Parathyroid adenoma (tissue), 2 donors: Measurements from ENCODE around the gene LAIR1.

ENCODE experiments used
- H2AFZ ChIP-seq: fragments of 300-600 bp; sonication (generic); one replicate; pipeline ENCODE4 v1.7.0; 2017; ENCODE audit warnings: antibody characterized with exemption, mild to moderate bottlenecking
- H3K27ac ChIP-seq: fragments of 300-600 bp; sonication (generic); one replicate; pipeline ENCODE4 v1.7.0; 2017
- H3K27me3 ChIP-seq: fragments of 300-600 bp; sonication (generic); one replicate; pipeline ENCODE4 v1.7.0; 2017; ENCODE audit warnings: low read length; ENCODE audit not compliant: control insufficient read depth, insufficient read depth
- H3K36me3 ChIP-seq: fragments of 300-600 bp; sonication (generic); one replicate; pipeline ENCODE4 v1.7.0; 2017; ENCODE audit warnings: low read length; ENCODE audit not compliant: control insufficient read depth, insufficient read depth
- H3K4me1 ChIP-seq: fragments of 300-600 bp; sonication (generic); one replicate; pipeline ENCODE4 v1.7.0; 2017; ENCODE audit warnings: control low read depth
- H3K4me2 ChIP-seq: fragments of 300-600 bp; sonication (generic); one replicate; pipeline ENCODE4 v1.7.0; 2017; ENCODE audit warnings: low read length
- H3K4me3 ChIP-seq: fragments of 300-600 bp; sonication (generic); one replicate; pipeline ENCODE4 v1.7.0; 2017; ENCODE audit warnings: low read depth, low read length
- H3K79me2 ChIP-seq: fragments of 300-600 bp; sonication (generic); one replicate; pipeline ENCODE4 v1.7.0; 2017; ENCODE audit warnings: control low read depth
- H3K9ac ChIP-seq: fragments of 300-600 bp; sonication (generic); one replicate; pipeline ENCODE4 v1.7.0; 2017; ENCODE audit warnings: mild to moderate bottlenecking
- H3K9me3 ChIP-seq: fragments of 300-600 bp; sonication (generic); one replicate; pipeline ENCODE4 v1.7.0; 2017; ENCODE audit warnings: low read length; ENCODE audit not compliant: control insufficient read depth
- CTCF ChIP-seq: fragments of 300-600 bp; sonication (generic); IDR thresholded peaks from one replicate; pipeline ENCODE4 v1.7.0; 2017; ENCODE audit warnings: antibody characterized with exemption, mild to moderate bottlenecking
- donor health status: primary hyperparathyroidism.

Gene LAIR1

DNA sequence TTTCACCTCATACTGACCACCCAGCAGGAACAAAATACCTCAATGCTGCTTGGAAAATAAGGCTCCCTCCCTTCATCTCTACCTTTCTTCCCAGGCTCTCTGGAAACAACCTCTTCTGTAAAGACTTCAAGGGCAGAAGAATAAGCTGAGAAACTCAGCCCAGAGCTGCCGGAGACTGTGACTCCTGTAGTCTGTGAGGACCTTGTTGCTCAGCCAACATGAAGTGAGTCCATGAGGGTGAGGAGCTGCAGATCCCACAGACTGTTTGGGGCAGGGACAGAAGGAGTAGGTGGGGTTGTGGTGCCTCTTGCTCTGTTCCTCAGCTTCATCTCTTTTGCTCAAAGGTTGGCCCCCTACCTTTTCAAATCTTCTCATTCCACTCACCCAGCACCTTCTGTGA, 59.6 kb downstream of the LAIR1 start:
- no peaks in the 10 kb centered on the region for H3K4me1 ChIP-seq
- no peak overlapping the region for H3K27ac ChIP-seq
- no peak overlapping the region for H2AFZ ChIP-seq
- TF ChIP-seq CTCF: no peak
- H3K27me3 ChIP-seq: no peaks in the 10 kb centered on the region
- H3K4me3 ChIP-seq: no peak overlapping the region
- no peaks in the 10 kb centered on the region for H3K9me3 ChIP-seq
- H3K79me2 ChIP-seq: no peaks in the 10 kb centered on the region
- H3K4me2 ChIP-seq: no peak overlapping the region
- no peaks in the 10 kb centered on the region for H3K36me3 ChIP-seq
- H3K9ac ChIP-seq: no peak overlapping the region

GRCh38 chr19:54302257-54302656, 62.5 kb downstream of the LAIR1 start:
- no peak overlapping the region for H3K9ac ChIP-seq
- H3K27ac ChIP-seq: no peak overlapping the region
- H3K27me3 ChIP-seq: no peaks in the 10 kb centered on the region
- H3K9me3 ChIP-seq: no peaks in the 10 kb centered on the region
- H3K4me3 ChIP-seq: no peak overlapping the region
- H3K4me1 ChIP-seq: no peaks in the 10 kb centered on the region
- no peaks in the 10 kb centered on the region for H3K36me3 ChIP-seq
- no peak for TF ChIP-seq CTCF
- H3K79me2 ChIP-seq: no peaks in the 10 kb centered on the region
- H2AFZ ChIP-seq: no peak overlapping the region
- H3K4me2 ChIP-seq: no peak overlapping the region
